GM19035 (cell line): ENCODE measurements around the gene ZNF502.

ENCODE experiments used
- ATAC-seq: cut with Tn5 transposase; IDR thresholded peaks from one replicate; pipeline ENCODE4 v1.9.1; 2021; ENCODE audit not compliant: unreplicated experiment

Gene ZNF502

DNA sequence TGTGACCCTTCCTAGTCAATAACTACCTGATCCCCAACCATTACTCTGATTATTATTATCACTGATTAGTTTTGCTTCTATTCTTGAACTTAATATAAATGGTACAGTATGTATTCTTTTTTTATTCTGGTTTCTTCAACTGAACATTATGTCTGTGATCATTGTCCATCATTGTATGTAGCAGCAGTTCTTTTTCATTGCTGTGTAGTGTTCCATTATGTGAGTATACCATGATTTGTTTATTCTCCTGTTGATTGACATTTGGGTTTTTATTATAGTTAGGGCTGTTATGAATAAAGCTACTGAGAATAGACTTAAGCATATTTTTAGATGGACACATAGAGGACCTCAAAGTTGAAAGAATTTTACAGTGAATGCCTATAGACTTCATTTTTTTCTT is 51.8 kb downstream of the ZNF502 start:
- no peak for ATAC-seq

- ATAC-seq: no peak
Measured at GRCh38 chr3:44771424-44772098, 59.1 kb downstream of the ZNF502 start.

GRCh38 chr3:44772099-44772442 is 59.6 kb downstream of the ZNF502 start:
- ATAC-seq: no peak
